ENCODE data around the gene GIMD1.
"Not testable (repeated sequence)": the region's sequence is repeated elsewhere in the genome, so short reads cannot be mapped to it uniquely, and the experiment has no call there.

The GIMD1 gene

DNA sequence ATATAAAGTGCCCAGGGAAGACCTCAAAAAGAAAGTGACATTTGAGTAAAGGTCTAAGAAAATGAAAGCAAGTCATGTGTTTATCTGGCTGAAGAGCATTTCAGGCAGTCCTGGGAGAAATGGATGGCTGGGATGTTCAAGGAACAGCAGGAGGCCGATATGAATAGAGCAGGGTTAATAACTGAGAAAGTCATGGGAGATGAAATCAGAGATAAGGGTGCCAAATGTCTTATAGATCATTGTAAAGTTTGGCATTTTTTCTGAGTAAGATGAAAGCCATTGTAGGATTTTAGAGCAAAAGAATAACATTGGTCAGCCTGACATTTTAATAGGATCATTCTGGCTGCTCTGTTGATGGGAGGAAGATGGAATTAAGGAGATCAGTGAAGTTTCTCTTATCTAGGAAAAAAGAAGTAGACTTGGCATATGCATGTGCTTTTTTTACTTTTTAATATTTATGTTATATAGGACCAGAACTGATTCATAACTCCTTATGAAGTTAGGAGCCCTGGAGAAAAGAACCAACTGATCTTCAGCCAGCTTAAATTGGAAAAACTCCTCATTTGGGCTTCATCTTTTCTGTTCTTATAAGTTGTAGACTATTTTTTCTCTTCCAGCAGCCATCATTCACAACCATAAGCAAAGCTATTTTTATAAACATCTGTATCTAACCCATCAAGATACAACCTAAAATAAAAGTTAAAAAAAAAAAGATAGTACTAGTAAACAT, 33.7 kb downstream of the GIMD1 start:
- TF ChIP-seq CTCF (conservative IDR thresholded peaks at IDR 0.05; ENCODE audit: control insufficient read depth, insufficient read depth, low read depth, low read length), result no peak
- no peak overlapping the region for H3K4me3 ChIP-seq (ENCODE audit: control insufficient read depth, low read depth, low read length)
- no peak for DNase-seq (ENCODE audit: low read depth)

GRCh38 chr4:106333186-106333585, 35.4 kb downstream of the GIMD1 start:
- no peak for DNase-seq (ENCODE audit: low read depth)
- no peak for TF ChIP-seq CTCF (conservative IDR thresholded peaks at IDR 0.05; ENCODE audit: control insufficient read depth, insufficient read depth, low read depth, low read length)
- no peak overlapping the region for H3K4me3 ChIP-seq (ENCODE audit: control insufficient read depth, low read depth, low read length)

DNA sequence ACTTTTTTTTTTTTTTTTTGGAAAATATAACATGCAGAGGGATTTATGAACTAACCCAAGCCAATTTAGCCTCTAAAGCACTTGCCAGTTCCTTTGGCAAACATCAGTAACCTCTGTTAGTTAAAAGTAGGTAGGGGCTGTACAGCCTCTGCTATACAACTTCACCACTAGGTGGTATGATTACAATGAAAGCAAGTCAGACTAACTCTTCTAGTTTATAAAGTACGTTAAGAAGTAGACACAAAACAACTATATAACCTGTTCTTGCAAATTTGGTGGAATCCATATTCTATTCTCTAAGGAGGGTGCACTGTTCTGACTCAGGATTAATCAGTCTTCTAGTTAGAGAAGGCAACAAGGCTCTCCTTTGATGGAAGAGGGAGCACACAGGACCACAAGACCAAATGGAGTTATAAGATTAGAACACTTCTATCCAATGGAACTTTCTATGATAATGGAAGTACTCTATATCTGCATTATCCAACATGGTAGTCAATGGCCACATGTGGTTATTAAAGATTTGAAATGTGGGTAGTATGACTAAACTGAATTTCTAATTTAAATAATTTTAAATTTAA, 39.4 kb downstream of the GIMD1 start:
- H3K4me3 ChIP-seq (ENCODE audit: control insufficient read depth, low read depth, low read length), result no peak overlapping the region
- peak; percentile 83 for TF ChIP-seq CTCF (conservative IDR thresholded peaks at IDR 0.05; ENCODE audit: control insufficient read depth, insufficient read depth, low read depth, low read length)
- peak; percentile 60 for DNase-seq (ENCODE audit: low read depth)

- no peak for DNase-seq (ENCODE audit: low read depth)
- no peak for TF ChIP-seq CTCF (conservative IDR thresholded peaks at IDR 0.05; ENCODE audit: control insufficient read depth, insufficient read depth, low read depth, low read length)
- H3K4me3 ChIP-seq (ENCODE audit: control insufficient read depth, low read depth, low read length), result no peak overlapping the region
Measured at GRCh38 chr4:106325800-106326199, 42.8 kb downstream of the GIMD1 start.

DNA sequence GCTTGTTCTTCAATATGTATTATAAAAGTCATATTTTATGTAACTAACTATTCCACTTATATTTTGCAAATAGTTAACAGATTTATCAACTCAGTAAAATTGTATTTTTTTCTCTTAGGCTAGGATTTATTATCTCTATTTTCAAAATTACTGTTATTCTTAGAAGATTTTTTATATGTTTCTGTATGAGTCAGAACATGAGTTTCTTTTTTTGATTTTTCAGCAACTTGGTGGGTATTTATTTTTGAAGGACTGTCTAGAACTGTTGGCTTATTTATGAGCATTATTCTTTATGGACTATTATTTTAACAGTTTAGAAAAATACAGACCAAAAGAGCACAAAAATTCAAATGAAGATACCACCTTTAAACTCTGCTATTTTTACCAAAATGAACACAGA, 45.5 kb downstream of the GIMD1 start:
- H3K4me3 ChIP-seq (ENCODE audit: control insufficient read depth, low read depth, low read length), result no peak overlapping the region
- TF ChIP-seq CTCF (conservative IDR thresholded peaks at IDR 0.05; ENCODE audit: control insufficient read depth, insufficient read depth, low read depth, low read length), result no peak
- no peak for DNase-seq (ENCODE audit: low read depth)

DNA sequence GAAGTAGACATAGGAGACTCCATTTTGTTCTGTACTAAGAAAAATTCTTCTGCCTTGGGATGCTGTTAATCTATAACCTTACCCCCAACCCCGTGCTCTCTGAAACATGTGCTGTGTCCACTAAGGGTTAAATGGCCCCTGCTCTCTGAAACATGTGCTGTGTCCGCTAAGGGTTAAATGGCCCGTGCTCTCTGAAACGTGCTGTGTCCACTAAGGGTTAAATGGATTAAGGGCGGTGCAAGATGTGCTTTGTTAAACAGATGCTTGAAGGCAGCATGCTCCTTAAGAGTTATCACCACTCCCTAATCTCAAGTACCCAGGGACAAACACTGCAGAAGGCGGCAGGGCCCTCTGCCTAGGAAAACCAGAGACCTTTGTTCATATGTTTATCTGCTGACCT, 46.8 kb downstream of the GIMD1 start:
- not testable (repeated sequence) for DNase-seq (ENCODE audit: low read depth); H3K4me3 ChIP-seq (ENCODE audit: control insufficient read depth, low read depth, low read length)

DNA sequence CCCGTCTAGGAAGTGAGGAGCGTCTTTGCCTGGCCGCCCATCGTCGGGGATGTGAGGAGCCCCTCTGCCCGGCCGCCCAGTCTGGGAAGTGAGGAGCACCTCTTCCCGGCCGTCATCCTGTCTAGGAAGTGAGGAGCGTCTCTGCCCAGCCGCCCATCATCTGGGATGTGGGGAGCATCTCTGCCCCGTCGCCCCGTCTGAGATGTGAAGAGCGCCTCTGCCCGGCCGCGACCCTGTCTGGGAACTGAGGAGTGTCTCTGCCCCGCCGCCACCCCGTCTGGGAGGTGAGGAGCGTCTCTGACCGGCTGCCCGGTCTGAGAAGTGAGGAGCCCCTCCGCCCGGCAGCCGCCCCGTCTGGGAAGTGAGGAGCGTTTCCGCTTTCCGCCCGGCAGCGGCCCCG, 47.4 kb downstream of the GIMD1 start:
- not testable (repeated sequence) for DNase-seq (ENCODE audit: low read depth); H3K4me3 ChIP-seq (ENCODE audit: control insufficient read depth, low read depth, low read length)

DNA sequence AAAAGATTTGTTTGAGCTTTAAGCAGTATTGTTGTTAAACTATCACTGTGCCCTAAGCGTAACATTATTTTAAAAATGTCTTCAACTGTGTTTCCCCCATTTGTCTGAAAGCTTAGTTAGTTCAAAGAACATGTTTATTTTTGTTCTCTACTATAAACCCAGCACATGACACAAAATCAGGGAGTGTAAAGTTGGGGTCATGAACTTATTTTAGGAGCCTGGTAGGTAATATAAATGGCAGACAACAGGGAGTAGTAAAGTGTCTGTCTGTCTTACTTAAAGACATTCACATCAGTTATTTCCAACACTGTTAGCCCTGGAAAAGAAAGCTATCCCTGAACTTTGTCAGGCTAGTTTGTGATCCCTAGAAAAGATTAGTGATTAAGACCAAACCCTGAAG, 48.3 kb downstream of the GIMD1 start:
- TF ChIP-seq CTCF (conservative IDR thresholded peaks at IDR 0.05; ENCODE audit: control insufficient read depth, insufficient read depth, low read depth, low read length), result no peak

More for the DNA sequence above, 48.3 kb downstream of the GIMD1 start:
- no peak for DNase-seq (ENCODE audit: low read depth)
- no peak overlapping the region for H3K4me3 ChIP-seq (ENCODE audit: control insufficient read depth, low read depth, low read length)
